GM18520 (cell line): Measurements from ENCODE around the gene ALKBH6.
"Not testable (repeated sequence)": the region's sequence is repeated elsewhere in the genome, so short reads cannot be mapped to it uniquely, and the experiment has no call there.

Source experiments
- ATAC-seq: cut with Tn5 transposase; IDR thresholded peaks from one replicate; pipeline ENCODE4 v1.9.1; 2021; ENCODE audit not compliant: unreplicated experiment

Gene ALKBH6

GRCh38 chr19:35993923-35994598 lies 20.0 kb downstream of the ALKBH6 start:
- ATAC-seq = no peak

GRCh38 chr19:35992907-35993765 lies 20.9 kb downstream of the ALKBH6 start:
- ATAC-seq = no peak

- ATAC-seq = no peak
Measured at GRCh38 chr19:35991731-35992450, 22.1 kb downstream of the ALKBH6 start.

GRCh38 chr19:35990771-35991730 lies 23.0 kb downstream of the ALKBH6 start:
- ATAC-seq = no peak

GRCh38 chr19:35990156-35990555 lies 23.9 kb downstream of the ALKBH6 start:
- ATAC-seq = no peak

- no peak for ATAC-seq
Measured at GRCh38 chr19:35988824-35989223, 25.2 kb downstream of the ALKBH6 start.

- ATAC-seq = no peak
Measured at GRCh38 chr19:35987571-35987896, 26.5 kb downstream of the ALKBH6 start.

GRCh38 chr19:35986664-35987570 lies 27.1 kb downstream of the ALKBH6 start:
- no peak for ATAC-seq

GRCh38 chr19:35986111-35986510 lies 27.9 kb downstream of the ALKBH6 start:
- no peak for ATAC-seq

GRCh38 chr19:35983177-35983576 lies 30.8 kb downstream of the ALKBH6 start:
- no peak for ATAC-seq

- ATAC-seq = not testable (repeated sequence)
Measured at GRCh38 chr19:35980997-35981396, 33.0 kb downstream of the ALKBH6 start.

- no peak for ATAC-seq
Measured at GRCh38 chr19:35978832-35979365, 35.1 kb downstream of the ALKBH6 start.

GRCh38 chr19:35978271-35978670 lies 35.7 kb downstream of the ALKBH6 start:
- ATAC-seq = no peak

GRCh38 chr19:35977446-35978222 lies 36.4 kb downstream of the ALKBH6 start:
- ATAC-seq = no peak

GRCh38 chr19:35975608-35976214 lies 38.3 kb downstream of the ALKBH6 start:
- ATAC-seq = no peak

- ATAC-seq = no peak
Measured at GRCh38 chr19:35973487-35973886, 40.5 kb downstream of the ALKBH6 start.

GRCh38 chr19:35966771-35967170 lies 47.2 kb downstream of the ALKBH6 start:
- no peak for ATAC-seq

GRCh38 chr19:35963514-35963913 lies 50.5 kb downstream of the ALKBH6 start:
- ATAC-seq = no peak
